Measurements from ENCODE around the gene DENND5A.
"Not testable (repeated sequence)": the region's sequence is repeated elsewhere in the genome, so short reads cannot be mapped to it uniquely, and the experiment has no call there.

Gene DENND5A

DNA sequence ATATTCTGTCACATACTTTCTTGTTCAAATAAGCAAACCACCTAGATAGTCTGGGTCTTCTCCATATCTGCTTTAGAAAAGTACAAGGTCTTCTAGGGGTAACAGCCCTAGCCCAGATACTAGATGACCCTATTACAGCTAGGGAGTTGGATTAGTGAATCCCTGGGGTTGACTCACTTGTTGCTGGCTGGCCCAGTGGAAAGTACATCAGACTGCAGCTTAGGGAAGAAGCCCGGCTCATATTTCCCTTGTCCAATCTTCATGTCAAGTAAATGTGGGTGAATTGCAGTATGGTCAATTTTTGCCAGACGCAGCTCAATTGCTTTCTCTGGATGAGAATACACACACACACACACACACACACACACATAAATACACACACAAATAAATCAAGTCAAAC lies 94.7 kb downstream of the DENND5A start:
- no peak for DNase-seq

DNA sequence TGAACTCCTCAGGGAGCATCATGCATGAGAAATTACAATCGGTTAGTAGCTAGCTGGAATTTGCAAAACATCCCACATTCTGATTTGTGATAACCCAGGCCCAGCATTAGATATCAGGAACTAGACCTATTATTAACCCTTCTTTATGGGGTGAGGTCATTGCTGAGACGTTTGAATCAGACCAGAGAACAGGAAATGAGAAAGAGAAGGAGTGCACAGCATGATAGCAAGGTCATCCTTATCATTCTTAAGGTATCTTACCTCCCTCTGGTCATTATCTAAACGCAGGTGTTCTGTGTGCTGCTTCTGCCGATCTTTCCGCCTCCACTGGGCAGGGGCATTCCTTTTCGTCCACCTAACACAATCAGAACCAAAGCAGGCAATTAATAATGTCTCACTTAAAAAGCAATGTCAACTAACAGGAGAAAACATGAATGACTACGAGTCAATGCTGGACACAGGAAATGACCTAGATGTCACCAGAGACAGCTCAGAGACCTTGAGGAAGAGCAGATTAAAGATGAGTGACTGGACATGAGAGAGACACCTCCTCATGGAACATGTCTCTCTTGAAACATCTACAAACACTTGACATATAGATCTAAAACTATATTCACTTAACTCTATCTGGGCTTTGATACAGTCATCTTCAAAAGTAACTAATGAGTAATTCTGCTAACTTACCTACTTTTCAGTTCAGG lies 95.4 kb downstream of the DENND5A start:
- no peak for DNase-seq

DNA sequence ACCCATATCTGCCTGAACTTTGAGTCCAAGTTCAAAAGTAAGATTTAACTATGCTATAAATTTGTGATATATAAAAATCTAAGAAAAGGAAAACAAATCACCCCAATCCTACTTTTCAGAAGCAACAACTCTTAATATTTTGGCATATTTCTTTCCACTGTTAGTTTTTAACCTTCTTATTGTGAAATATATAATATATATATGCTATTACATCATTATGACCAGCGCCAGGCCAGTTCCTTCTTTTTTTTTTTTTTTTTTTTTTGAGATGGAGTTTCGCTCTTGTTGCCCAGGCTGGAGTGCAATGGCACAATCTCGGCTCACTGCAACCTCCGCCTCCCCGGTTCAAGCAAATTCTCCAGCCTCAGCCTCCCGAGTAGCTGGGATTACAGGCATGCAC lies 103.2 kb downstream of the DENND5A start:
- DNase-seq: not testable (repeated sequence)

DNA sequence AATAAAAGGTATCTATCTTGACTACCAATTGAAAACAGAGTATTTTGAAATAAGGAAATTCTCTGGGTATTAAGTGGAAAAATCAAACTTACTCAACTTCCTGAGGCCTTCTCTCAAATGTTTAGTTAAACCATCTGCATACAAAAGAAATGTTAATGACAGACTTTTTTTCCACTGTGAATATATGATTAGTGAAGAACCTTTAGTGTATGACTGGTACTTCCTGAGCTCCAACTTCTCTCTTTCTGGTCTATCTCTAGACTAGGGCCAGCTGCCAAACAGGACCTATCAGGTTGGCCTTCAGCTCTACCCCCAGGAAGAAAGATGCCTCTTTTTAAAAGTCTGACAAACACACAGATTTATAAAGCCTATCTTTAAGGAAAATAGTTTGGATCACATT lies 105.0 kb downstream of the DENND5A start:
- DNase-seq: no peak

DNA sequence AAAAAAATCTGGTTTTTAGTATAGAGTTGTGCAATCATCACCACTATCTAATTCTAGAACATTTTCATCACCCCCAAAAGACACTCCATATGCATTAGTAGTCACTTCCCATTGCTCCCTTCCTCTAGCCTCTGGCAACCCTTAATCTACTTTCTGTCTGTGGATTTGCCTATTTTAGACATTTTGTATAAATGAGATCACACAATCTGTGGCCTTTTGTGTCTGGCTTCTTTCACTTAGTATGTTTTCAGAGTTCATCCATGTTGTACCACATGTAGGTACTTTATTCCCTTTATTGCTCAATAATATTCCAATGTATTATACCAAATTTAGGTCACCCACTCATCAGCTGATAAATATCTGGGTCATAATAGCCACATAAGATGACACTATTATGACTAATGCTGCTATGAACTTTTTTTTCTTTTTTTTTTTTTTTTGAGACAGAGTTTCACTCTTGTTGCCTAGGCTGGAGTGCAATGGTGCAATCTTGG lies 106.2 kb downstream of the DENND5A start:
- DNase-seq: no peak

DNA sequence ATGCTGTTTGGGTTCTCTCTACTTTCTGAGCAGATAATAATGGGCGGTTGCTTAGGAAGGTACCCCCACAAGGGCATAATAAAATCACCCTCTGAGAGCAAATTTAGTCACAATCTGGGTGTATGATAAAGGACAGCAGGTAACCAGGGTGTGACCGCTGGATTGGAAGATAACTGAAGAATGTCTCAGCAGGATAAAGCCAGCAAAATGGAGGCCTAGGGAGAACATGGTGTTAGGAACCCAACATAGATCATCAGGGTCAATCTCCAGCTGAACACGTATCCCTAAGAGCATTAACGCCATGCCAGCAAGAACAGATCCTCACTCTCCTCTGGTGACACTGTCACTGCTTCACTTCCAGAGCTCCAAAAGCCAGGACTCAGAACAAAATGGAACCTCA lies 109.2 kb downstream of the DENND5A start:
- no peak for DNase-seq

DNA sequence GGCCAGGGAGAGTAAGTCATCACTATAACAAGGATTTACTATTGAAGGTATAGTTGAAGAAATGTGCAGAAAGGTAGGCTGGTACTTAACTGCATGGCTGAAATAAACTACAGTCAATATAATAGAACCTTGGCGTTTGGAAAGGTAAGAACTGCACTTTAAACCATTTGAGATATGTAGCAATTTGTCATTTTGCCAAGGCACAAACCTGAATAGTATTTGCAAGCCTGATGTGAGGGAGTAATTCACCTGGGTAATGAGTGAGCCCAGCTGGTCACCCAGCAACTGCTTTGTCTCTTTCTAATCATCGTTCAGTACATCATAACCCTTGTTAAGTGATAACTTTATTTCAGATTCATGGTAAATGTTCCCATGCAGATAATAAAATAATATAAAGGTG lies 111.5 kb downstream of the DENND5A start:
- no peak for DNase-seq

DNA sequence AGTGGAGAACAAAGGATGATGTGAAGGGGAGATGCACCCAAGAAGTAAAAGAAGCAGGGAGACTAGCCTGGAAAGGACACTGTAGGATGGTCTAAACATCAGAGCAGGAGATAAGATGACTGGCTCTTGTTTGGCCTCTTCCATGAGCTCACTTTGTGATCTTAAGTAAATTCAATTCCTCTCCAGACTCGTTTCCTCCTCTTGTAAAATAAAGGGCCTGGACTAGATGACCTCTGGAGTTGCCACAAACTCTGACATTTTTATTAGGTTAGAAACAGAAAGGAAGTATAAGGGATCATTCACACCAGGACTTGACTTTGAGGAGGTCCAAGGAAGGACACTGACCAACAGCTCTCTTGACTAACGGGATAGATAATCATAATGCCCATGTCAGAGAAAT lies 113.5 kb downstream of the DENND5A start:
- no peak for DNase-seq

DNA sequence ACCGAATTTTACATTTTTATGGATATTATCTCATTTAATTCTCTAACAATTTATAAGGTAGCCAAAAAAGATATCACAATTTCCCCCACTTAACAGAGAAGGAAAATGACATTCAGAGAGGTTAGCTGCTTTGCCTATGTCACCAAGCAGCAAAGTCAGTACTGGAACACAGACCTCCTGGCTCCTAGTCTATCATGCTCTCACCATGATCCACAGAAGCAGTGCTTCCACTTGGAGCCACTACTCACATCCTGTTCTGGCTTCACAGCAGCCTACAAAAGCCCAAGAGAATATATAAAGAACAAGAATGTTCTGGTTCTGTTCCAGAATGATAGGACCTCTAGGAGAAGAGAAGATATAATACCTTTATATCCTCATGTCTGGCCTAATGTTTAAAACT lies 114.2 kb downstream of the DENND5A start:
- DNase-seq: no peak

DNA sequence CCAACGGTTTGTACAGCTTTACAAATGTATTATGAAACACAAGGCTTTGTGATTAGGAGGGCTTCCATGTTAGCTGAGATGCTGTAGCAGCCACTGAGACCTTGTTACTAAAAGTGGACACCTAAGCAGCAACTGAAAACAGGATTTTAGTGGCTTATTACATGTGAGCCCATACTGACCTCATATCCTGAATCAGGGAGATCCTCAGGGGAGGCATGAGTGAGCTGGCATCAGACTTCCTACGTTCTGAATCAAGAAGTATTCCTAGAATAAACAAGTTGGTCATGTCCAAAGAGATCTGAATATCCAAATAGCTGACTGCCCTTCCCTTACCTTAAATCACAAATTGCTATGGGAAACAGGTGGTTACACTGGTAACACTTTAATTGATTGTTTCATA lies 114.6 kb downstream of the DENND5A start:
- no peak for DNase-seq

DNA sequence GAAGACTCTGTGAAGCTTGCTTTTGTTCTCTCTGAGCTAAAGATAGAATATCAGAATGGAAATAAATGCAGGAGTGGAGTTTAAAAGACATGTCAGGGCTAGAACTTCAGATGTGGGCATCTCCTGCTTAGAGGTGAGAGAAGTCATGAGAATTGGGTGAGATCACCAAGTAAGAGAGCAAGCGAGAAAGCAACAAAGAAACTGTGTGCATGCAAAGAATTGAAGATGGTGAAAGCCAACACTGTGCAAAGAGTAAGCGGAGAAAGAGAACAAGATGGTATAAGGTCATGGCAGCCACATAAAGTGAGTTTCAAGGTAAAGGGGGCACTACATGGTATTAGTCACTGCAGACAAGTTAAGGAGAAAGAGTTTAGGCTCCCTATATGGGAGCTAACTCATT lies 116.4 kb downstream of the DENND5A start:
- no peak for DNase-seq

DNA sequence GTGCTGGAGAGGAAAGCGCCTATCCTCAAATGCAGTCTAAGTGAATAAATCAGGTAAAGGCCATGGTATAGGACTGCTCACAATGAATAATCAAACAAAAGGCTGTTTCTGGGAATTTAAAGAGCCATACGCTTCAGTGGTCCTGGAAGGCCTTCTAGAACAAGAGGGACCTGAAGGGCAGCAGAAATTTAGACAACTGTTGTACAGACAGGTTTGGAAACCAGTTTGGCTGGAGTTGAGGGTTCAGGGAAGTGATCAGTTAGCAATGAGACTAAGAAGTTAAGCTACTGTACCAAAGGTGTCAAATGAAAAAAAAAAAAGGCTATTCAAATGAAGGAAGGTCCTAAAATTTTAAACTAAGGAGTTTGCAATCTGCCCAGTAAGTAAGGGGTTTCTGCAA lies 117.1 kb downstream of the DENND5A start:
- DNase-seq: no peak

DNA sequence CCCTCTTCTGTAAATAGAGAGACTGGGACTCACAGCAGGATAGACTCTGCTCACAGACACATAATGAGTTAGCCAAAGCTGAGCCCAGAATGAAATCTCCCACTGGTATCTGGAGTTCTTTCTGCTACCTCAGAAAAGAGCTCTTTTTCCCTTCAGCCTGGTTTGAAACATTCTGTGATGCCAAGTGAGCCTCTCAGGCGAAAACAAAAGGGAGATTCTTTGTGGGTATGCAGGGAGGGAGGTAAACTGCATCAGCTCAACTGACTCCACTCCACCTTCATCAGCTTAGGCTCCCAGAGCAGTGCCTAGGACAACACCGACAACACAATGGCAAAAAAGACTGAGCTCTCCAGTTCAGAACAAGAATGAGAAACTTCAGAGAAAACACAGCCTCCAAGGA lies 118.7 kb downstream of the DENND5A start:
- no peak for DNase-seq

DNA sequence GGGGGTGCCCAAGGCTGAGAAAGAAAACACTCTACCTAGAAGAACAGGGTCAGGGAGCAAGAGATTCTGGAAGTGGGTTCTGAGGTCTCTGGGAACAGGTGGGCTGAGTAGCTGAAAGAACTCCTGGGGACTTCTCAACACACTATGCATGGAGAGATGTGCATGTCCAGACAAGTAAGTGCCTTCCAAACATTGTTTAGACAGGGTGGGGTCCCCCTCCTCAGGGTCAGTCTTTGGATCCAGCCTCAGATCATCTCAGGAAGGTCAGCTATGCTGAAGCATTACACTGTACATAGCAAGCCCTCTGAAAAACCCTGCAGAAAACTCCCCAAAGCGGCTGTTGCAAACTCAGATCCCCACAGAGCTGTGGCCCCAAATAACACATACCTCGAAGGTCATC lies 119.9 kb downstream of the DENND5A start:
- DNase-seq: no peak

DNA sequence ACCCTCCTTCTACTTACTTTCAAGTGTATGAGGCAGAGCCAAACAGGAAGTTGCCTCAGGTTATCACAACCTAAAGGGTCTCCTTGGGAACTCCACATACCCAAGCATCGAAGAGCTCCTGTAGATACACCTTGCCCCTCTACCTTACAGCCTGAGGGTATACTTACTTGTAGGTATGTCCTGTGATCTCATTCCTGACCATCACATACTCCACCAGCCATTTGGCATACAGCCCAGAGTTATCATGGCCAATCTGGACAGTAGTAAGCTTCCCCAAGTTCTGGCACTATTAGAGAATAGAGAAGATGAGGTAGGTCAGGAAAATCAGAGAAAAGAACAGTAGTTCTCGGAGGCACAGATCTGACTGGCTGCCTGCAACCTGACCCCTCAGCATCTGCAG lies 120.3 kb downstream of the DENND5A start:
- no peak for DNase-seq

DNA sequence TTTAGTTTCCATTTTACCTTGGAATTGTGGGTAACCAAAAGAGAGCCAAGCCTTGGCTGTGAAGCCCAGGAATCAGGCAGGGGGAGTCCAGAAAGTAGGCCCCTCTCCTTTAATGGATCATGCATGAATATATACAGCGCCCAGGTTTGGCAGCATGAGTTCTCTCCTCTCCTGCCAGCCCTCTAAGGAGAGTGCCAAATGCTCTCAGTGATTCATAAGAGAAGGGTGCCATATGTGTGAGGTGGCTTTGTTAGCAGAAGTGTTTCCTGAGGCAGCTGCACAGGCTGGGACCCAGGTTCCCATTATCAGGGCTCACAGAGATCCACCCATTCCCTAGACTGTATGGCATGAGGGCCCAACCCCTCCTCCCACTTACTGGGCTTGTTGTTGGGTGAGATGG lies 121.4 kb downstream of the DENND5A start:
- DNase-seq: no peak

DNA sequence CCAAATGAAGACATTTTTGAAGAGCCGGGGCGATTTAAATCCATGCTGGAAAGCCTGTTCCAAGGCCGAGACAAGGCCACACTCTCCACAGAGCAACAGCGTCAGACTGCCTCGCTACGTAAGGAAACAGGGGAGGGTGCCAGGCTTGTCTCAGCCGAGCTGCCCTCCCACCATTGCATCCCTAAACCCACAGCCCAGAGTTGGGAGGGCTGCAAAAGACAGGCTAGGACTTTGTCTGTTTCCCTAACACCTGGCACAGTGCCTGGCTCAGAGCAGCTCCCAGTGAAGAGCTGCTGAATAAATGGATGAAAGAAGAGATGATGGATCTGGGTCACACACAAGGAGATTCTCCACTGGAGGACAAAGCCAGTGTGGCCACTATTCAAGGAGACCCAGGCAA lies 122.4 kb downstream of the DENND5A start:
- no peak for DNase-seq

DNA sequence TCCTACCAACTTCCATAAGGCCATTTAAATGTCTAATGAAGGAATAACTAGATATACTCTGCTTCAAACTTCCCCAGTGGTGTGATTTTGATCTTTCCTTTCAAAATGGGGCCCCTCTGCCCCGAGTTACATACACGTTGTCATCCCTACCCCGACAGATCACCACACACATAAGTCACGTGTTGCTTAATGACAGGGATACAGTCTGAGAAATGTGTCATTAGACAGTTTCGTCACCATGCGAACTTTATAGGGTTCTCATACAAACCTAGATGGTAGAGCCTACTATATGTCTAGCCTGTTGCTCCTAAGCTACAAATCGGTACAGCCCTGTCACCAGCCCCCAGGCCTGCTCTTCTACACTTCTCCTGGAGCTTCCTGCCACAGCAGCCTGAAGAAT lies 124.0 kb downstream of the DENND5A start:
- DNase-seq: no peak

DNA sequence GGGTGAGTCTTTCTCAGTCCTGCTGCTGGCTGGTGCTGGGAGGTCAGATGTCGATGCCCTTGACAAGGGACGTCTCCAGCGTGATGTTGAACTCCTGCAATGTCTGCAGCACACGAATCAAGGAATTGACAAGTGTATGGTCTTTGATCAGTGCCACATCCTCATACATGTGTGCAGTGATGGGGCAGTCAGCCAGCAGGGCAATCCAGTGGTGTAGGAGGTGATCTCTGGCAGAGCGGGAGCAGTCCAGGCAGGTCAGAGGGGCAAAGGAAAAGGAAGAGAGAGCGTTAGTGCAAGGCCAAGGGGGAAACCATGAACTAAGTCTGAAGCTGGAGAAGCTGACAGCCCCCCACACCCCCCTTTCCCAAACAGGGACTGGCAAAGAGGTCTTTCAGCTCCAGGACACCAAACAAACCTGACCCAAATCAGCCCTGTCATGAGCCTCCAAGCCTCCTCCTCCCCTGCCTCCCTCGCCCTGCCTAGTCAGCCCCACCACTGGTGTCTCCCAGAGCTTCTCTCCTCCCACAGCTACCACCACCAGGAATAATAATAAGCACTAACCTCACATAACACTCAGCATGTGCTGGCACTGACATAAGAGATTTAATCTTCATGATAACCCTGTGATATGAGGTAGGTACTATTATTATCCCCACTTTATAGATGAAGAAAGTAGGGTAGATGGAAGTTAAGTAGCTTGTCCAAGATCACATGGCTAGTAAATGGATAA lies 125.4 kb downstream of the DENND5A start:
- DNase-seq: no peak

DNA sequence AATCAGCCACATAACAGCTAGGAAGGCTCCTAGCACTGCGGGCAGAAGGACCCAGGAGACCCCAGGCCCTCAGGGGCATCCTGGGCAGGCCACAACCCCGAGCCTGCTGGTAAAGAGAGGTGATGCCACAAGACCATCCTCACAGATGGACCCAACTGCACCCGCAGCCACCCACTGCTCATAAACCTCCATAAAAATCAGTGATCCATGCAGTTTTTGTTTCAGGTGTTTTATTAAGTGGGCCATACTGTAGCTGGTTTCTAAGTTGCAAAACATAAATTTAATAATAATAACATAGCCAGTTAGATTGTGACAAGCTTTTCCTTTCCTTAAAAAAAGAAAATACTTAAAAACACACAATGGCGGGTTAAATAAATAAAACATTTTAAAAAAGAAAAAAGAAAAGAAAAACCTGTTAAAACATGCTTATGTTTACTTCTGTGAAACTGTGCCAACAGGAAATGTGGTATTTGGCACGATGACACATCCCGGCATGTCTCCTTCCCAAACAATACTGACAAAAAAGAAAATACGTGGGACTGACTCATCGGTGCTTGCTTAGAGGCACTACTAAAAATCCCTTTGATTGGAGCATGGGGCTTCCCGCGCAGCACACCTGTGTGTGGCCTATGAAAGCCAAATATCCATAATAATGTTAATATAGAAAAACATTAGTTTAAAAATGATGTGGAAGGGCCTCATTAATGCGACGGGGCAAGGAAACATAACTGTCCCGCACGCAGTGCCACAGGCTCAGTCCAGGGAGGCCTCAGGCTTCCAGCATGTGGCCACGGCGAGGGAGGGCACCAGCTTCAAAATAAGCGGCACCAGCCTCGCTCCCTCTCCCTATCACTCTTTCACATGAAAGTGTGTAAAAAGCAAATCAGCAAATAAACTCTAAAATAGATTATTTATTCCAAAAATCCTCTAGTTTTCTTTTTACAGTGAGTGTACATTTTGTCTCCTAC lies 126.3 kb downstream of the DENND5A start:
- no peak for DNase-seq

DNA sequence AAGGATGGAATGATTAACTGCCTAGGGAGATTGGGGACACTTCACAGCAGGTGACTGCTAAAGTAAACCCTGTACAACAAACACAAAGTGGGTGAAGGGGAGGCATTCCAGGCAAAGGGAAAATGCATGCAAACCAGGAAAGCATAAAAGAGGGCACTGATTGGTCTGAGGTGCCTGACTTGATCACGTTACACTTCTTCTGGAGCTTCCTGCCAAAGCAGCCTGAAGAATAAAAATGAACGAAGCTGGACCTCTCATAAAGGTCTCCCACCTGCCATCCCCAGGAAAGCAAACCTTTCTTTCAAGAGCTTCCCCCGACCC lies 127.1 kb downstream of the DENND5A start:
- no peak for DNase-seq

DNA sequence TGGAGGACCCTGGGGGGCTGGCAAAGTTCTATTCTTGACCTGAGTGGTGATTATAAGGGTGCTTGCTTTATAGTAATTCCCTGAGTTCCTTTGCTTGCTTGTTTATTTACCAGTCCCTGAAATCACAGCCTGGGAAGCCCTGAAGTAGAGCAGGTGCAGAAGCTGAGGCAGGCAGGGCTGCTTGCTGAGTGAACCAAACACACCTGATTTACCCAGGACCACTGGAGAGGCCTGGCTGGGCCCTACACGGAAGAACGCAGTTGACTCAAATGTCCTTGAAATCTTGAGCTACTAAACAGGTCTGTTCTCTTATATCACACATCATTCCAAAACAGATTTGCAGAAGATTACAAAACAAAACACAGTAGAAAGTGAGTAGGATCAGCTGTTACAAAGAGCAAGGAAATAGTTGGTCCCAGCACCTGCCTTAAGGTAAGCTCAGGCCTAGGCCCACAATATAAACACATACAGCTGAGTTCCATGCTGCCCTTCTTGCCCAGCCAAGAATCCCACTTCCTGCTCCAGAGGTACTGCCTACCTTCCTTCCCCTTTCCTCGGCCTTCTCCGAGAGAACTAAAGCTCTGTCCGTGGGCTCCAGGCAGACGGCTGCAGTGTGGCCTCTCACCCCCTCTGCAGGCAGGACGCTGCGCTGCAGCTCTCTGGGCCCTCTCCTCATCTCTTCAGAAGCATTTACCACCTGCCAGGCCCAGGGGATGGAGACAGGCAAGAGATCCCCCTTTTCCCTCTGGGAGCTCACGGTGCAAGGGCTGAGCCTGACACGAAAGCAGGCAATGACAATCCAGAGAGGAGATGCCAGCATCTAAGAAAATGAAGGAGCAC lies 127.6 kb downstream of the DENND5A start:
- DNase-seq: peak; percentile 51

DNA sequence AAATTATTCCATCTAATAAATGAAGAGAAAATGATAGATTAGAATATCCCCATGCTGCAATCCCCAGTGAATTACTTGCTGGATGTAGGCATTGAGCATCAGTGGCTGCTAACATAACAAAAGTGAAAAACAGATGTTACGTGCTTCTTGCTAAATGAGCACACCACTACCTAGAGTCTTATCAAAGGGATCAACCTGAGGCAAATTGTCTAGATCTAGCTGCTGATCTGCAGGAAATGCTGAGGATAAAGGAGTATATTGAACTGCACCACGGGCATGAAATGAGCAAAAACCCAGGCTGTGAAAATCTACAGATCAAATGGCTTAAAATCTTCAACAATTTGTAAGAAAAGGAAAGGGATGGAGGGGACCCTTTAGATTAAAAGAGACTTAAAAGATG lies 128.4 kb downstream of the DENND5A start:
- no peak for DNase-seq
